ENCODE measurements around the gene SYNGAP1.

The SYNGAP1 gene

GRCh38 chr6:33430334-33430733 is 10.5 kb downstream of the SYNGAP1 start:
- H3K79me2 ChIP-seq (ENCODE audit: insufficient read depth, low read depth): no peaks in the 10 kb centered on the region
- H3K4me1 ChIP-seq (ENCODE audit: low read depth, poor library complexity, severe bottlenecking): peaks cover 34% of the 10 kb centered on the region
- H4K20me1 ChIP-seq (ENCODE audit: insufficient read depth): no peaks in the 10 kb centered on the region
- peak overlapping the region; percentile 11; the same call in 1 of the 2 replicates for H3K4me2 ChIP-seq
- no peak for TF ChIP-seq CTCF (conservative IDR thresholded peaks at IDR 0.05; ENCODE audit: low read depth, low read length)
- no peaks in the 10 kb centered on the region for H3K36me3 ChIP-seq (ENCODE audit: insufficient read depth)
- H2AFZ ChIP-seq (ENCODE audit: low read depth): no peak overlapping the region
- H3K9ac ChIP-seq: no peak overlapping the region
- H3K4me3 ChIP-seq (IDR thresholded peaks at IDR 0.05; ENCODE audit: insufficient read depth, low read depth, low read length): no peak overlapping the region
- no peaks in the 10 kb centered on the region for H3K27me3 ChIP-seq (ENCODE audit: insufficient read depth, low read depth)
- no peak overlapping the region for H3K27ac ChIP-seq

DNA sequence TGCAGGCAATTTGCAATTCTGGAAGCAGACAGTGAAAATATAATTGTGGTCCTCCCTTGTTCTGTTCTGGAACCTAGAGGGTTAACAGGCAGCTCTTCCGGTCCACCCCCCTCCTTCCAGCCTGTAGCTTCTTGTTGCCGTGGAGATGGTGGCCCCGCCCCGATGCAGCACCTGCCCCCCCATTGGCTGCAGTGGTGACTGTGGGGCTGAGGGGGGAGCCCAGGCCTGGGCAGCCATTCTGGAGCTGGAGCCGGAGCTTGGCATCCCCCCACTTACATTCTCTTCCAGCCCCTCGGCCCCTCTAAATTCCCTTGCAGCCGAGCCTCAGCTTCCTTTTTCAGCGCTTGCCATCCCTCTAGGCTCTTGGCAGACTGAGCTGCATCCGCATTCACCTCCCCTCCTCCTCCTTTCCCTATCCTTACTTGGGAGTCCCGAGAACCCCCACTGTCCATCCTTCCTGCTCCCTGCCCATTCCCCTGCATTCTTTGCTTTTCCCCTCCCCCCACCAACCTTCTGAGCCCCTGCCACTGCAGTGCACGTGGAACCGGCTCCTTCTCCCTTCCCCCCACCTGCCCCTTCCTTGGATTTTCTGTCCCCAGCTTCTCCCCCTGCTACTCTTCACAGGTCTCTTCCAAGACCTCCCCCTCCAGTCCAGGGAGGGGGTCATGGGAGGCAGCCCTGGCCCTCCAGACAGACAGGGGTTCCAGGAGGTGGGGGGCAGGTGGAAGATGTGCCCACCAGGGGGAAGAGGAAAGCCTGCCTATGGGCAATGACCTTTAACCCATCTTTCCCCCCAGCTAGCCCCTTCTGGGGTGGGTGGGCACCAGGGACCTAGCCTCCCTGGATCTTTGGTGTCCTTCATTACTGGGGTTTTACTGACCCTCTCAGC is 11.4 kb downstream of the SYNGAP1 start:
- Histone ChIP-seq H3K4me3 (IDR thresholded peaks at IDR 0.05; ENCODE audit: insufficient read depth, low read depth, low read length) (no peak overlapping the region), H3K9ac (no peak overlapping the region), H3K27me3 (ENCODE audit: insufficient read depth, low read depth) (no peaks in the 10 kb centered on the region), H3K36me3 (ENCODE audit: insufficient read depth) (no peaks in the 10 kb centered on the region), H2AFZ (ENCODE audit: low read depth) (no peak overlapping the region), H3K27ac (no peak overlapping the region), H3K79me2 (ENCODE audit: insufficient read depth, low read depth) (no peaks in the 10 kb centered on the region), H3K4me2 (peak overlapping the region; percentile 11; the same call in 1 of the 2 replicates), H3K4me1 (ENCODE audit: low read depth, poor library complexity, severe bottlenecking) (peaks cover 34% of the 10 kb centered on the region), H4K20me1 (ENCODE audit: insufficient read depth) (no peaks in the 10 kb centered on the region)
- TF ChIP-seq CTCF (conservative IDR thresholded peaks at IDR 0.05; ENCODE audit: low read depth, low read length): no peak

DNA sequence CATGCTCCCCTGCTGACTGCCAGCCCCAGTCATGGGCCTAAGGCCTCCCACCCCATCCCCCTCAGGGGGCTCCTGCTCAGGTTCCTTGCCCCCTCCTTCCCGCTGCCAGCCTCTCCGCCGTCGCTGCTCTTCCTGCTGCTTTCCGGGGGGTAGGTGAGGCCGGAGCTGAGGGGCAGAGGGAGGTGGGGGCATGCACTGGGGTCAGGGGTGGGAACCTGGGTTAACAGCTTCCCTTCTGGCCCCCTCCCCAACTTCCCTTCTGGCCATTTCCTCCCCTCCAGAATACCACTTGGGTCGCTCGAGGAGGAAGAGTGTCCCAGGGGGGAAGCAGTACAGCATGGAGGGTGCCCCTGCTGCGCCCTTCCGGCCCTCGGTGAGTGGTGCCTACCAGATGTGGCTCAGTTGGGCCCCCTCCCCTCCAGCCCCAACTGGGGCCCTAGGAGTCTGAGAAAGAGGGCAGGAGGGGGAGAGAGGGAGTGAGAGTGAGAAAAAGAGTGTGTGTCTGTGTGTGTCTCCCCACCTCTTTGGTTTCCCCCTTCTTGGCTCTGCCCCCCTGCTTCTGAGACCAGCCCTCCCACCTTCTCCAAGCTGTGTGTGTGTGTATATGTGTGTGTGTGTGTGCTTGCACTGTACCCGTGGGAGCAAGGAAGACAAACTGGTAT is 12.1 kb downstream of the SYNGAP1 start:
- H3K4me3 ChIP-seq (IDR thresholded peaks at IDR 0.05; ENCODE audit: insufficient read depth, low read depth, low read length): no peak overlapping the region
- no peak for TF ChIP-seq CTCF (conservative IDR thresholded peaks at IDR 0.05; ENCODE audit: low read depth, low read length)
- H2AFZ ChIP-seq (ENCODE audit: low read depth): no peak overlapping the region
- no peaks in the 10 kb centered on the region for H3K27me3 ChIP-seq (ENCODE audit: insufficient read depth, low read depth)
- H3K9ac ChIP-seq: no peak overlapping the region
- H3K79me2 ChIP-seq (ENCODE audit: insufficient read depth, low read depth): no peaks in the 10 kb centered on the region
- H3K4me2 ChIP-seq: no peak overlapping the region
- H3K27ac ChIP-seq: no peak overlapping the region
- H3K4me1 ChIP-seq (ENCODE audit: low read depth, poor library complexity, severe bottlenecking): peaks cover 30% of the 10 kb centered on the region
- H3K36me3 ChIP-seq (ENCODE audit: insufficient read depth): no peaks in the 10 kb centered on the region
- no peaks in the 10 kb centered on the region for H4K20me1 ChIP-seq (ENCODE audit: insufficient read depth)

- H3K4me1 ChIP-seq (ENCODE audit: low read depth, poor library complexity, severe bottlenecking): peaks cover 26% of the 10 kb centered on the region
- no peaks in the 10 kb centered on the region for H3K79me2 ChIP-seq (ENCODE audit: insufficient read depth, low read depth)
- H4K20me1 ChIP-seq (ENCODE audit: insufficient read depth): no peaks in the 10 kb centered on the region
- H3K36me3 ChIP-seq (ENCODE audit: insufficient read depth): no peaks in the 10 kb centered on the region
- no peak overlapping the region for H3K9ac ChIP-seq
- no peak for TF ChIP-seq CTCF (conservative IDR thresholded peaks at IDR 0.05; ENCODE audit: low read depth, low read length)
- H3K27ac ChIP-seq: no peak overlapping the region
- no peaks in the 10 kb centered on the region for H3K27me3 ChIP-seq (ENCODE audit: insufficient read depth, low read depth)
- no peak overlapping the region for H3K4me2 ChIP-seq
- H2AFZ ChIP-seq (ENCODE audit: low read depth): no peak overlapping the region
- no peak overlapping the region for H3K4me3 ChIP-seq (IDR thresholded peaks at IDR 0.05; ENCODE audit: insufficient read depth, low read depth, low read length)
Observed at GRCh38 chr6:33432546-33432945, 12.7 kb downstream of the SYNGAP1 start.

All from KMS-11 (cell line).